K562 (cell line): ENCODE results near the gene PNRC2. TPM values are rescaled to one million over a fixed set of nuclear protein-coding genes. Genes with fewer than 3 reads are reported as not detected.

Experiments used
- BDP1 ChIP-seq: IDR thresholded peaks from 3 replicates; pipeline ENCODE4 v1.6.1; 2011; ENCODE audit not compliant: insufficient read length, insufficient read depth
- ESRRA ChIP-seq: fragments of 450-650 bp; IDR thresholded peaks from 2 replicates; pipeline ENCODE4 v1.6.1; 2014; ENCODE audit warnings: low read depth, mild to moderate bottlenecking, moderate library complexity, borderline replicate concordance
- HDAC1 ChIP-seq, 2 experiments: fragments of 450-650 bp; IDR thresholded peaks; 2 replicates each; pipeline ENCODE4 v1.6.1; 2016 to 2017; ENCODE audit warnings: inconsistent platforms in 1 of 2, mild to moderate bottlenecking in 1 of 2, moderate library complexity in 1 of 2
- HDAC3 ChIP-seq: fragments of 450-650 bp; IDR thresholded peaks from 2 replicates; pipeline ENCODE4 v1.6.1; 2018; ENCODE audit warnings: borderline replicate concordance, mild to moderate bottlenecking, moderate library complexity; ENCODE audit not compliant: partially characterized antibody
- LEF1 ChIP-seq: fragments of 450-650 bp; IDR thresholded peaks from 2 replicates; pipeline ENCODE4 v1.6.1; 2016; ENCODE audit warnings: mild to moderate bottlenecking
- NBN ChIP-seq: fragments of 450-650 bp; IDR thresholded peaks from 2 replicates; pipeline ENCODE4 v1.6.1; 2016; ENCODE audit warnings: low read depth, mild to moderate bottlenecking
- NCOR1 ChIP-seq: fragments of 450-650 bp; IDR thresholded peaks from 2 replicates; pipeline ENCODE4 v1.6.1; 2016; ENCODE audit warnings: mild to moderate bottlenecking, moderate library complexity
- NR2C1 ChIP-seq, 2 experiments: fragments of 450-650 bp; IDR thresholded peaks; 2 replicates each; pipeline ENCODE4 v1.6.1; 2017; ENCODE audit warnings: mild to moderate bottlenecking in 2 of 2, antibody characterized with exemption in 1 of 2, inconsistent platforms in 1 of 2, missing compliant biosample characterization in 1 of 2, missing genetic modification characterization in 1 of 2
- POLR2B ChIP-seq: fragments of 450-650 bp; IDR thresholded peaks from 2 replicates; pipeline ENCODE4 v1.6.1; 2018; ENCODE audit warnings: low read depth; ENCODE audit not compliant: partially characterized antibody
- RFX7 ChIP-seq: fragments of 250-450 bp; sonication (Bioruptor Pico); IDR thresholded peaks from 2 replicates; pipeline ENCODE4 v1.5.1; 2021; ENCODE audit warnings: mild to moderate bottlenecking
- SMARCE1 ChIP-seq: fragments of 450-650 bp; IDR thresholded peaks from 2 replicates; pipeline ENCODE4 v1.7.1; 2016; ENCODE audit warnings: mild to moderate bottlenecking
- ZNF24 ChIP-seq: fragments of 450-650 bp; IDR thresholded peaks from 2 replicates; pipeline ENCODE4 v1.6.1; 2016
- polyA plus RNA-seq, 8 experiments: library from polyadenylated mRNA; depleted of rRNA in 4 of 8; stranded (reverse) in 5 of 8; unstranded in 3 of 8; fragments of >200 nt; fragmentation: Nextera tagmentation in 2 of 8; fragmentation: Illumina TruSeq in 1 of 8; extraction: Ambion mirVana in 2 of 8; extraction: Trizol in 1 of 8; gene quantifications; 2 replicates each; pipeline versions ENCODE4 v1.2.1 to v1.2.3, GENCODE V29; 2011 to 2014; ENCODE audit warnings: inconsistent platforms in 1 of 8, missing spikeins in 1 of 8
- total RNA-seq, 7 experiments: library from RNA; depleted of rRNA in 6 of 7; stranded (reverse); fragments of >200 nt in 6 of 7; fragmentation: Illumina TruSeq in 2 of 7; extraction: Trizol in 2 of 7; gene quantifications; 2 replicates each; pipeline versions ENCODE4 v1.2.1 to v1.2.3, GENCODE V29; 2011 to 2021; ENCODE audit warnings: low replicate concordance in 1 of 7
- TF ChIP-seq, protein P1 (sequence below): sonication (generic); formaldehyde crosslinking; IDR thresholded peaks from 2 replicates; pipeline ENCODE4 v1.8.0; 2022; ENCODE audit warnings: mild to moderate bottlenecking, missing genetic modification reagents

The PNRC2 gene
- total and polyA plus RNA-seq, 9 of the 15 experiments (the other 6 are each of a cell fraction or from before 2014, with no cell fraction given), result 127 to 303 (median 203) TPM

GRCh38 chr1:23916209-23917131, 43.2 kb upstream of the PNRC2 start (continued):
- TF ChIP-seq LEF1 (peak; percentile 13; the same call in 1 of the 2 replicates), ESRRA (no peak), NCOR1 (0 out of 2 replicates have a peak, but pooled peaks have one; percentile 9), HDAC3 (no peak), BDP1 (no peak), HDAC1 (IDR thresholded peaks at IDR 0.05) (peak in 1 of 2 experiments; percentile 25; a peak in 1 of 4 replicates), SMARCE1 (peak; percentile 77; the same call in 1 of the 2 replicates), NBN (peak; percentile 66; the same call in 1 of the 2 replicates), RFX7 (CRISPR knock-in tag) (no peak), POLR2B (no peak), NR2C1 (IDR thresholded peaks at IDR 0.05) (no peak), NR2C1 (tag; IDR thresholded peaks at IDR 0.05) (peak; percentile 17; the same call in 1 of the 2 replicates), ZNF24 (peak; percentile 92)
- TF ChIP-seq, protein P1, sequence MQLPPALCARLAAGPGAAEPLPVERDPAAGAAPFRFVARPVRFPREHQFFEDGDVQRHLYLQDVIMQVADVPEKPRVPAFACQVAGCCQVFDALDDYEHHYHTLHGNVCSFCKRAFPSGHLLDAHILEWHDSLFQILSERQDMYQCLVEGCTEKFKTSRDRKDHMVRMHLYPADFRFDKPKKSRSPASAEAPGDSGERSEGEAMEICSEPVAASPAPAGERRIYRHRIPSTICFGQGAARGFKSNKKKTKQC, result no peak
